OCI-LY3 (cell line): ENCODE data around the gene TUBGCP6.

Source experiments
- EZH2phosphoT487 ChIP-seq: fragments of 200-600 bp; shearing (Covaris generic); IDR thresholded peaks from 2 replicates; pipeline ENCODE4 v1.6.1; 2018; ENCODE audit warnings: antibody characterized with exemption, mixed run types, low read depth
- TF ChIP-seq, protein P1 (sequence below): fragments of 200-600, 300-600 bp; sonication (generic); IDR thresholded peaks from 2 replicates; pipeline ENCODE4 v1.5.1; 2014; ENCODE audit warnings: antibody characterized with exemption, low read length, low read depth

DNA sequence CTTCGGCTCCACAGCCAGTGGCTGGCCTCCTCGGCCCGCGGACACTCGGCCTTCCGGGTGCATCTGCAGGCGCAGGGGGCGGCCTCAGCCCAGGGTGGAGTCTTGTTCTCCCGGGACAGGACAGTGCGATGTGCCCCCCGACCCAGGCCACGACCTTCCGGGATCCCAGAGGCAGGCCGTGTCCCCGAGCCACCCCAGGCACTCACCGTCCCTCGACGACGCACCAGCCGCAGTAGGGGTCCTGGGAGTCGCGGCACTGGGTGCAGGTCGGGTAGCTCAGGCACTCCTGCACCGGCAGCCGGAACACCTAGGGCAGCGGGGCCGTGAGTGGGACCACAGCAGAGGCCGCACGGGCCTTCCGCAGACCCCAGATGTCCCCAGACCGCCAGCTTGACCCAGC is 42.9 kb upstream of the TUBGCP6 start:
- TF ChIP-seq, protein P1, sequence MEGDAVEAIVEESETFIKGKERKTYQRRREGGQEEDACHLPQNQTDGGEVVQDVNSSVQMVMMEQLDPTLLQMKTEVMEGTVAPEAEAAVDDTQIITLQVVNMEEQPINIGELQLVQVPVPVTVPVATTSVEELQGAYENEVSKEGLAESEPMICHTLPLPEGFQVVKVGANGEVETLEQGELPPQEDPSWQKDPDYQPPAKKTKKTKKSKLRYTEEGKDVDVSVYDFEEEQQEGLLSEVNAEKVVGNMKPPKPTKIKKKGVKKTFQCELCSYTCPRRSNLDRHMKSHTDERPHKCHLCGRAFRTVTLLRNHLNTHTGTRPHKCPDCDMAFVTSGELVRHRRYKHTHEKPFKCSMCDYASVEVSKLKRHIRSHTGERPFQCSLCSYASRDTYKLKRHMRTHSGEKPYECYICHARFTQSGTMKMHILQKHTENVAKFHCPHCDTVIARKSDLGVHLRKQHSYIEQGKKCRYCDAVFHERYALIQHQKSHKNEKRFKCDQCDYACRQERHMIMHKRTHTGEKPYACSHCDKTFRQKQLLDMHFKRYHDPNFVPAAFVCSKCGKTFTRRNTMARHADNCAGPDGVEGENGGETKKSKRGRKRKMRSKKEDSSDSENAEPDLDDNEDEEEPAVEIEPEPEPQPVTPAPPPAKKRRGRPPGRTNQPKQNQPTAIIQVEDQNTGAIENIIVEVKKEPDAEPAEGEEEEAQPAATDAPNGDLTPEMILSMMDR, result no peak
- TF ChIP-seq EZH2phosphoT487, result no peak
